HG02623 (cell line): ENCODE data around the gene CUEDC1.

ENCODE experiments used
- ATAC-seq: cut with Tn5 transposase; IDR thresholded peaks from one replicate; pipeline ENCODE4 v1.9.1; 2021; ENCODE audit warnings: moderate library complexity; ENCODE audit not compliant: unreplicated experiment

The CUEDC1 gene, protein sequence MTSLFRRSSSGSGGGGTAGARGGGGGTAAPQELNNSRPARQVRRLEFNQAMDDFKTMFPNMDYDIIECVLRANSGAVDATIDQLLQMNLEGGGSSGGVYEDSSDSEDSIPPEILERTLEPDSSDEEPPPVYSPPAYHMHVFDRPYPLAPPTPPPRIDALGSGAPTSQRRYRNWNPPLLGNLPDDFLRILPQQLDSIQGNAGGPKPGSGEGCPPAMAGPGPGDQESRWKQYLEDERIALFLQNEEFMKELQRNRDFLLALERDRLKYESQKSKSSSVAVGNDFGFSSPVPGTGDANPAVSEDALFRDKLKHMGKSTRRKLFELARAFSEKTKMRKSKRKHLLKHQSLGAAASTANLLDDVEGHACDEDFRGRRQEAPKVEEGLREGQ

DNA sequence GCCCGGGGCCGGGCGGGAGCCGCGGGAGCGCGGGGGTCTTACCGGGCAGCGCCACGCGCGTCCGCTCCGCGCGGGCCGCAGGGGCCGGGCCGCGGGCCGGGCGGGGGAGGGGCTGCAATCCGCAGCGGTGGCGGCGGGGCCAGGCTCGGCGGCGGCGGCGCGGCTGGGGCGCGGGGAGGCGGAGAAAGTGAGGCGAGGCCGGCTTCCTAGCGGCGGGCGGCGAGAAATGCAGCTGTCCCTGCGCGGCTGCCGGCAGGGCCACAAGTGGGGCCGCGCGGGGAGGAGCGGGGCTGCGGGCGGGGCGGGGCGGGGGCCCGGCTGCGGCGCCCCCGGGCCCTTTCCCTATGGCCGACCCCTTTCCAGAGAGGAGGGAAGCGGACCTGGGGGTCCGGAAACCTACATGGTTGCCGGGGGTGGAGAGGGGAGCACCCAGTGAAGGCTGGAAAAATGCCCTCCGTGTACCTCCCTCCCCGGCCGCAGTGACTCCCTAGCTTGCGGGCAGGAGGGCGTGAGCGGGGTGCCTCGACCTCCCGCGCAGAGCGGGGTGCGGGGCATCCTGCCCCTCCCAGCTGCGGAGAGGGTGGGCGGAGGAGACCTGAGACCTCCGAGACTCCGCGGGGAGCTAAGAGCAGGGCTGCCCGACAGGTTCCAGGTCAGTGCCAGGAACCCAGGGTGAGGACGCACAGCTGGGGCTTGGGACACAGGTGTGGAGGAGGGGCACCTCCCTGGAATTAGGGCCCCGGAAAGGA is at the start of gene CUEDC1:
CUEDC1 (minus strand) TSS at position 230 of the 749 bp plus-strand sequence. CDS start 69,848 bp downstream, outside the sequence.
- peak; percentile 47 for ATAC-seq

- no peak for ATAC-seq
Observed at GRCh38 chr17:58004060-58004459, 48.8 kb upstream of the CUEDC1 start.

DNA sequence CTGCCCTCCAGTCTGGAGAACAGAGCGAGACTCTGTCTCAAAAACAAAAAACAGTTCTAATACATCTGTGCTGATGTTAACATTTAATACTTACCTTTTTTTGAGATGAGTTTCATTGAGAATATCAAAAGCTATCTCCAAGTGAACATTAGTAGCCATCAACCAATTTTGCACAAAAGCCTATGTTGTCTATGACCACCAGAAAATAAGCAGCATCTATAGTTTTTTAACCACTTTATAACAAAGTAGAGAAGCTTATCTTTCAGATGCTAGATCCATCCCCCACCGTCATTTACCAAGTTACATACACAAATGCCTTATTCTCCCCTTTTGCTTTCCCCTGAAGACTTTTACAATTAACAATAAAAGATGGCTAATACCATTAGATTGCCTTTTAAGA is 47.8 kb upstream of the CUEDC1 start:
- ATAC-seq, result no peak

DNA sequence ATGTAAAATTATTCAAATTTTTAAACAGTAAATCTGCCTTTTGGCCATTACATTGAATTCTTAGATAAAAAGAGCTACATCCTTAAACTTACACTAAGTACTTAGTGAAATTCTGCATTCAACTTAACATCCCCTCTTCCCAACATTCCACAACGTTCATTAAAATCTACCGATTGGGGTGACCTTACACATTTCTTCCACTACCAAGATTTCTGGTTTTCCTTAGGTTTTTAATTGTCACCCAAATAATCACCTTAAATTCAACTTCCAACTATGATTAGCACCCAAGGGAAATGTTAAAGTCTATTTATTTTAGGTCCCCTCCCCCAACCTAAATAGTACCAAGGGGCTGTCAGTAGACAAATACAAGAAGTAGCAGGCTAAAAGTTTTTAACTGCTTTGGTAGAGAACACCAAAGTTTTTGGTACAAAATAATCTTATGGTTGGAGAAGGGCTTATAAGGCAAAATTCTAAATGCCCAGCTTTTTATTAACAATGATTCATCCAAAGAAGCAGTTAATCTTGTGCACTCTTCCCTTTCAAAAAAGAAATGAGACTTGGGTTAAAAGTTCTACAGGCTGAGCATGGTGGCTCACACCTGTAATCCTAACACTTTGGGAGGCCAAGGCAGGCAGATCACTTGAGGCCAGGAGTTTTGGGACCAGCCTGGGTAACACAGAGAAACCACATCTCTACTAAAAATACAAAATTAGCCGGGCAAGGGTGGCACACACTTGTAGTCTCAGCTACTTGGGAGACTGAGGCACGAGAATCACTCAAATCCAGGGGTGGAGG is 47.1 kb upstream of the CUEDC1 start:
- ATAC-seq, result no peak

GRCh38 chr17:58001461-58002124 is 46.4 kb upstream of the CUEDC1 start:
- no peak for ATAC-seq

GRCh38 chr17:57999496-58000017 is 44.3 kb upstream of the CUEDC1 start:
- ATAC-seq, result no peak

DNA sequence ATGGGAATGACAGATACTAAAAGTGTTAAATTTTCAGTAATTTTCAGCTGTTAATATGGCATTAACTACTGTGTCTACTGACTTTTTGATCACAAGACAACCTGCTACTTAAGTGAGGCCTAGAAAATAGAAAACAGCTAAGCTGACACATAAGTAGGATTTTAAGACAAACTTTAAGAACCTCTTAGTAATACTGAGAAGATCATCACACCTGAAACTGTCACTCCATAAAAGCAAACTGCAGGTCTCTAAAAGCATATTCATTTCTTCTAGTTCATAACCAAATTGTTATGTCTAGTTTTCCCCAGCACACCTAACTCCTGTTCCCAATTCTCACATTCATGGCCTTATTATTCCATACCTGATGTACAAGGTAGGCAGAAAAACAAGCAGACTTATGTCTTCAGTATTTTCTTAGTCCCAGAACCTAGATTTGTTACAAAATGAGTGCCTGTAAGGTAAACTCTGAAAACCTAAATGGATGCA is 43.8 kb upstream of the CUEDC1 start:
- no peak for ATAC-seq

GRCh38 chr17:57997085-57997809 is 42.0 kb upstream of the CUEDC1 start:
- no peak for ATAC-seq

DNA sequence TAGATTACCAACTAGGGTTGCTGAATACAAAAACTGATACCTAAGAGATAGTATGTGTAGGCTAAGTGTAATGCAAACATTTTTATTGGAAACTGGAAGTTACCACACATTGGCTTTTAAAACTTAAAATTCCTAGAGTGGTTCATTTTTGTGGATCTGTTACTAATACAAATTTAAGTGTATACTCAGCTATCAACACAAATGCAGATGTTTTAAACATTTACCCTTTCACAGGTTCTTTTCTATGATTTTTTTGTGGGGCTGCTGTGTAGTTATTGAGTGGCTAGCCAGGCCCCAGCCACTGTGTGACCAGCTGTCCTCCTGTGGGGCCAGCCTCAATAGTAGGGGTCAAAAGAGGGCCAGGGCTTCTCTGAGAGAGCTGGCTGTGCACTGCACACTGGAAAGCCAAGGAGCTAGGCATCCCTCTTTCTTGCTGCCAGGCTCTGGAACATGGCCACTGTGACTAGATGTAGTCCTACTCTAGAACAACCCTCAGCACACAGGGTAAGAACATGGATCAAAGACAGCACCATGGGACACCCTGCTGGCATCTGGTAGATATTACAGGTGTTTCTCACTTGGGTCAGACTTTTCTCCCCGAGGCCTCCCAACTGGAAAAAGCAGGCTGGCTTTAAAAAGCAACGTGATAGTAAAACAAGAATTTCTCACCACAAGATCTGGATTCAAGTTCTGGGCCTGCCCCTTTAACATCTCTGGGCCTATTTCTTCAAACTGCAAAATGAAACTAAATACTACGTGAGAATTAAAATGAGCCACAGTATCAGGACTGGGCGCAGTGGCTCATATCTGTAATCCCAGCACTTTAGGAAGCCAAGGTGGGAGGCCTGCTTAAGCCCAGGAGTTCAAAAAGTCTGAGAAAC is 40.1 kb upstream of the CUEDC1 start:
- ATAC-seq, result no peak

GRCh38 chr17:57994436-57994835 is 39.2 kb upstream of the CUEDC1 start:
- ATAC-seq, result no peak

GRCh38 chr17:57993471-57994365 is 38.5 kb upstream of the CUEDC1 start:
- no peak for ATAC-seq

- no peak for ATAC-seq
Observed at GRCh38 chr17:57991537-57991936, 36.3 kb upstream of the CUEDC1 start.

DNA sequence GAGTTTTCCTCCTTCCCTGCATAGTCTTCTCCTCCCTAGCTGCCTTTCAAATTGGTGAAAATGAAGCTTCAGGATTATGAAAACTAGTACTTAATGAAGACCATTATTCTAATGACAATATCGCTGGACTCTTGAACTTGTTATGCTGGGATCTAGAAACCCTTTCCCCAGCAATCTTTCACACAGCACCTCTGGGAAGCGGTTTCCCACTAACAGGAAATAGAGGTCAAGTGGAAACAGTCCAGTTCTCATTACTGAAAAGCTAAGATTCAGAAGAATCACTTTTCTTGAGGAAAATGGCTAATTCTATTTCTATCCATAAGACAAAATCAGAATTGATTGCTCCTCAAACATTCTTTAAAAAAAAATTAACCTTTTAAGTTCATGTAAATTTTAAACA is 34.8 kb upstream of the CUEDC1 start:
- ATAC-seq, result no peak

- ATAC-seq, result peak; percentile 69
Observed at GRCh38 chr17:57988301-57989250, 33.4 kb upstream of the CUEDC1 start.

- ATAC-seq, result peak; percentile 67
Observed at GRCh38 chr17:57987581-57988300, 32.5 kb upstream of the CUEDC1 start, which contains the start of gene VEZF1. Gene VEZF1, minus strand, starts transcription at chr17:57988254. Its CDS starts 143 bp downstream, at chr17:57988111.
